Globus pallidus (tissue), 1 donor: ENCODE data around the gene OPRD1.

Source experiments
- DNase-seq: peaks from one replicate; pipeline ENCODE4 v3.0.0-alpha.2; 2015; ENCODE audit warnings: low spot score

OPRD1 gene

DNA sequence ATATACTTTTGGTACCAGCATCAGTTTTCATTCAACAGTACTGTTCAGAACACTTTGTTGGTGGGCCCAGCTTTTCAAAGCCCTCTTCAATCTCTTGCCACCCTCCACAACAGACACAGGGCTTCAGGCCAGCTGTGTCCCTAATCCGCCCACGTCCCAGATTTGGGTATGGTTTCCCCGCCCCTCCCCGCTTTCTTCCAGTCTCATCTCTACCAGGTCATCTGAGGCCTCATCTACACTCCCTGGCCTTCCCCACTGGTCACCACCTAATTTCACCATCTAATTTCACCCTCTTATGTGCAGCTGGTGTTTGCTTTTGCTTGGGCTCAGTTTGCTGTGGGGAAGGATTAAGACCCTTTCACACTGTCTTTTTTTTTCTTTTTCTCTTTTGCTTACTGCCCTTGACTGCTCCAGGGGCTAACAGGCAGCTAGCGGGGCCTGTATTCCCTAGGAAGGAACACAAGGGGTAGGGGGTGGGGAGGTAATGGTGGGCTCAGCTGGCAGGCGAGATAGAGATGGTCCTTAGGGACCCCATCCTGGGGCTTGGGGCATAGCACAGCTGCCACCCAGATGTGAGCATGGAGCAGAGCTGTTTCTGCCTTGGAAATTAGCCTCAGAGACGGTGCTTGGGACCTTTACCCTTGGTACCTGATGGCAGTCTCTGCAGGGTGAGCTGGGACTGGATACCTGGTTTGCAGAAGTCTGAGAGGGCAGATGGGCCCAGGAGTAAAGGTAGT is 98.6 kb downstream of the OPRD1 start:
- no peak for DNase-seq

DNA sequence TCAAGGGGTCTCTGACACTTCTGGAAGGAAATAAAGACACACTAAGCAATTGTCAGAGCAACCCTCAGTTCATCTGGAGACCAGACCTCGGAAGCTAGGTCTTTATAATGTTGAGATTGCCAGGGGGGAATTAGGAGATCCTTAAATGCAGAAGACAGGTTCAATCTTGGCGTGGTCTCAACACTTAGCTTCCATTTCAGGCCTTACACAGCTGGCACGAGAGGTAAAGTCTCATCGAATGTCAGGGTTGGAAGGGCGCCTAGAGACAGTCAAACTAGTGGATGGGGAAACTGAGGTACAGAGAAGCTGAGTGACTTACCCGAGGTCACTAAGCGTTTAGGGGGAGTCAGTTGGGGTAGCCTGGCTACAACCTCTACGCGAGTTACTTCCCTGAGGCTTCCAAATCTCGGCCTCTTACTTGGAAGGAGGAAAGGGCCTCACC is 101.8 kb downstream of the OPRD1 start:
- no peak for DNase-seq

DNA sequence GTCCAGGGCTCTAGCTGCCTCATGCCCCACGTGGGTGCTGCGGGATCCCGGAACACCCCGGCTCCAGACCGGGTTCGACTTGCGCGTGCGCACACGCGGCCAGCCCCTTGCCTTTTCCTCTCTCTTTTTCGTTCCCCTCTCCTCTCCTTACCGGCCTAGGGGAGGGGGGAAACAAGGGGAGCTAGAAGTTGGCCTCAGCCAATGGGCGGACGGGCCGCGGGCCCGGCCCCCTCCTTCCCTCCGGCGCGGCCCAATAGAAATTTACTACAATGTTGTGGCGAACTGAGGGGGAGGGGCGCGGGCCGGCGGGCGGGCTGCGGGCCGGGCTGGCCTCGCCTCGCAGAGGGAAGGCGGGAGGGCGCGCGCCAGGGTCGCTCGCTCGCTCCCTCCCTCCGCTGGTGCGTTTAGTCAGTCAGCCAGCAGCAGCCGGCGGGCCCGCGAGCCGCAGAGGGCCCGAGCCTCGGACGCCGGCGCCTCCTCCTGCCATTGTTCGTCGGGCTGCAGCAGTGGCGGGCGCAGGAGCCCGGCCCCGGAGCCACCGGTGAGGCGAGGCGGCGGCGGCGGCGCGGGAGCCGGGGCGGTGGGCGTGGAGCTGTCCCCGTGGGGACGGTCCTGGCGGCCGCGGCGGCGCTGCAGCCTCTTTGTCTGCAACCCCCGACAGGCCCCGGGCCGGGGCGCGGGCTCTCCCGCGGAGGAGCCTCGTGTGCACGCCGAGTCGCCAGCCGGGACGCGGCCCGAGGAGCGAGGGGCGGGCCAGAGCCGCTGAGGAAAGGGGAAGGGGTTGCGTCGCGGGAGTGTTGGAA is 102.5 kb downstream of the OPRD1 start, which contains the start of gene EPB41:
TSS of gene EPB41 (plus strand) at position 342 of the 803 bp plus-strand sequence. CDS start 72,869 bp downstream, outside the sequence.
- peak; percentile 84 for DNase-seq

DNA sequence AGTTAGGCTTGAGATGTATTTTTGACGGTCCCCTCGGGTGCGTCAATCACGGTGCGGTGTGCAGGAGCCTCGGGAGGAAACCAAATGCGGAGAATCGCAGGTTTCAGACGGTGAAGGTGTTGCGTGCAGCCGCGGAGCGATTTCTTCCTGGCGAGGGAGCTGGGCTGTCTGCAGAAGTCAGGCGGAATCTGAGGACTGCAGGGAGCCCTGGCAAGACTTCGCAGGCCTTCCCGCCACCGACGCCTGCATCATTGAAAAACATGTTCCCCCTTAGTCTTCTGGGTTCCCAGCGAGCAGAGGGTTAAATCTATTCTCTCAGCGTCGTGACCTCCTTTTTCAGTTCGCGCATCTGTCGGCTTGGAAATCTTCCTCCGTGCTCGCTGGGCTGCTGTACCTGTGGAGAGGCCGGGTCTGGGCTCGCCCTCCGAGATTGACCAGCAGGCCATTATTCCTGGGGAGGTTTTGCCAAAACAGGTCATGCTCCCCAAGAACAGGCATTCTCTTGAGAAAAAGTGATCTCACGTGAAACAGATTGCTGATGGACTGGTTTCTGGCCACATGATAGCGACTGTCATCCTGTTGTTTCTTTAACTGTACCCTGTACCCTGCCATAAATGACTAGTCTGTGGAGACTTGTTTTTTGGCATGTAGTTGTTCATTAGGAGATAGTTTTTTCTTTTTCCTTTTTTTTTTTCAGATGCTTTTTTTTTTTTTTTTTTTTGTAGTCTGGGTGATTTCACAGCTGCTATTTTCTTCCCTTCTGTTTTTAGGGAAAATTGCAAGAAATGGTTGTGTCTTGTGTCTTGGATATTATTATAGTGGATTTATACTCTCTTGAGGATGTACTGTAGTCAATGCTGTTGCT is 103.3 kb downstream of the OPRD1 start:
- peak; percentile 4 for DNase-seq

DNA sequence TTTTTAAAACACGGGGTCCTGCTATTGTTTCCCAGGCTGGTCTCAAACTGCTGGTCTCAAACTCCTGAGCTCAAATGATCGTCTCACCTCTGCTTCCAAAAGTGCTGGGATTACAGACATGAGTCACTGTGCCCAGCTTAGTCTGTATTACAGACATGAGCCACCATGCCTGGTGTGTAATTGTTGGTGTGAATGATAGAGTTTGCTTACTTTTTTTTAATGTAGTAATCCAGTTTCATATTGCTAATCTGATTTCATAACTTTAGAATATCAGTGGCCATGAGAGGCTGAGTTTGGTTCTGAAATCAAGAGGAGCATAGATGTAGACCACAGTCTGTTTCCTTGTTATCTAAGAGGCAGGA is 105.8 kb downstream of the OPRD1 start:
- no peak for DNase-seq
